DMS153 treated with DMSO at 0.1 percent for 48 hours (cell line): ENCODE results near the gene JAKMIP1.

Experiments used
- DNase-seq: peaks from one replicate; lab custom pipeline; 2025; ENCODE audit not compliant: unreplicated experiment; lab: John Stamatoyannopoulos, UW

Gene JAKMIP1

GRCh38 chr4:6204871-6205566 is 4.7 kb upstream of the JAKMIP1 start:
- DNase-seq = no peak

GRCh38 chr4:6204098-6204497 is 3.7 kb upstream of the JAKMIP1 start:
- no peak for DNase-seq

- DNase-seq = no peak
These were observed 1.3 kb upstream of the JAKMIP1 start for GRCh38 chr4:6201580-6202091.

GRCh38 chr4:6200922-6201362 is 593 bp upstream of the JAKMIP1 start:
- no peak for DNase-seq

GRCh38 chr4:6199422-6199921 is 877 bp downstream of the JAKMIP1 start:
- no peak for DNase-seq

GRCh38 chr4:6198768-6199421 is 1.5 kb downstream of the JAKMIP1 start:
- no peak for DNase-seq

GRCh38 chr4:6198278-6198677 is 2.1 kb downstream of the JAKMIP1 start:
- no peak for DNase-seq

GRCh38 chr4:6197433-6198174 is 2.7 kb downstream of the JAKMIP1 start:
- DNase-seq = no peak

GRCh38 chr4:6196871-6197270 is 3.5 kb downstream of the JAKMIP1 start:
- DNase-seq = no peak

GRCh38 chr4:6196324-6196723 is 4.0 kb downstream of the JAKMIP1 start:
- no peak for DNase-seq

- no peak for DNase-seq
These were observed 4.6 kb downstream of the JAKMIP1 start for GRCh38 chr4:6195602-6196319.

GRCh38 chr4:6194458-6195195 is 5.7 kb downstream of the JAKMIP1 start:
- no peak for DNase-seq

- DNase-seq = no peak
These were observed 7.0 kb downstream of the JAKMIP1 start for GRCh38 chr4:6193399-6193798.

- DNase-seq = no peak
These were observed 8.1 kb downstream of the JAKMIP1 start for GRCh38 chr4:6192245-6192644.

- DNase-seq = no peak
These were observed 8.8 kb downstream of the JAKMIP1 start for GRCh38 chr4:6191448-6192130.

GRCh38 chr4:6190486-6190885 is 9.9 kb downstream of the JAKMIP1 start:
- no peak for DNase-seq

- DNase-seq = no peak
These were observed 10.8 kb downstream of the JAKMIP1 start for GRCh38 chr4:6189511-6189910.

- no peak for DNase-seq
These were observed 11.6 kb downstream of the JAKMIP1 start for GRCh38 chr4:6188687-6189305.

GRCh38 chr4:6184169-6184568 is 16.2 kb downstream of the JAKMIP1 start:
- DNase-seq = no peak
